HEK293T (cell line): ENCODE measurements around the gene SMIM29.

Experiments used
- CTBP1 ChIP-seq: fragments of 450-650 bp; IDR thresholded peaks from 2 replicates; pipeline ENCODE4 v1.6.1; 2016; ENCODE audit warnings: borderline replicate concordance
- ELF4 ChIP-seq: fragments of 450-650 bp; IDR thresholded peaks from 2 replicates; pipeline ENCODE4 v1.6.1; 2017; ENCODE audit warnings: antibody characterized with exemption
- FOXK2 ChIP-seq: fragments of 450-650 bp; IDR thresholded peaks from 2 replicates; pipeline ENCODE4 v1.6.1; 2016; ENCODE audit warnings: mild to moderate bottlenecking
- FOXM1 ChIP-seq: fragments of 450-650 bp; IDR thresholded peaks from 2 replicates; pipeline ENCODE4 v1.6.1; 2017; ENCODE audit warnings: mild to moderate bottlenecking, borderline replicate concordance
- L3MBTL2 ChIP-seq: fragments of 450-650 bp; conservative IDR thresholded peaks from 2 replicates; pipeline ENCODE4 v1.6.1; 2016; ENCODE audit warnings: mild to moderate bottlenecking
- NFRKB ChIP-seq: fragments of 450-650 bp; IDR thresholded peaks from 2 replicates; pipeline ENCODE4 v1.6.1; 2016; ENCODE audit warnings: mild to moderate bottlenecking, moderate library complexity
- SP1 ChIP-seq: fragments of 450-650 bp; IDR thresholded peaks from 2 replicates; pipeline ENCODE4 v1.6.1; 2017
- SUZ12 ChIP-seq: fragments of 450-650 bp; IDR thresholded peaks from 2 replicates; pipeline ENCODE4 v1.6.1; 2016; ENCODE audit warnings: mild to moderate bottlenecking
- TF ChIP-seq, protein P1 (sequence below): fragments of 450-650 bp; IDR thresholded peaks from 2 replicates; pipeline ENCODE4 v1.6.1; 2016

DNA sequence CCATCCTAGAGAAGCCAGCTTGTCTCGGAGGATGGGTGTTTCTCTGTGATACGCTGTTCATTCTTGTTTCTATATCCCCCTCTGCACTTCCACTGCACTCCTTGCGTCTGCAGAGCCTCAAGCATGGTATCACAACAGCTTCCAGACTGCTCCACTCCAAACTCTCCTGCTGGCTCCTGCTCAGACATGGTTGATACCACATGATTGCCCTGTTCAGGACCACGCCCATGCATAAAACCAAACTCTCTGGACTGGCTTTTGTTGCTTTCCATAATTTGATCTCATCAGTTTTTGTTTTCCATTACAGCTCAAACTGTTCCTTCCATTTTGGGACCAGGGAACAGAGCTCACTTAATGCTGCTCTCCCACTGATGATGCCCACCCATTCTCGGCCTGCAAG, 30.0 kb upstream of the SMIM29 start:
- TF ChIP-seq SP1 (no peak), SUZ12 (no peak), FOXM1 (no peak), ELF4 (no peak), NFRKB (no peak), FOXK2 (no peak), CTBP1 (no peak), L3MBTL2 (no peak)
- TF ChIP-seq, protein P1, sequence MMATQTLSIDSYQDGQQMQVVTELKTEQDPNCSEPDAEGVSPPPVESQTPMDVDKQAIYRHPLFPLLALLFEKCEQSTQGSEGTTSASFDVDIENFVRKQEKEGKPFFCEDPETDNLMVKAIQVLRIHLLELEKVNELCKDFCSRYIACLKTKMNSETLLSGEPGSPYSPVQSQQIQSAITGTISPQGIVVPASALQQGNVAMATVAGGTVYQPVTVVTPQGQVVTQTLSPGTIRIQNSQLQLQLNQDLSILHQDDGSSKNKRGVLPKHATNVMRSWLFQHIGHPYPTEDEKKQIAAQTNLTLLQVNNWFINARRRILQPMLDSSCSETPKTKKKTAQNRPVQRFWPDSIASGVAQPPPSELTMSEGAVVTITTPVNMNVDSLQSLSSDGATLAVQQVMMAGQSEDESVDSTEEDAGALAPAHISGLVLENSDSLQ: no peak
